HEK293 (cell line): ENCODE data around the gene DR1.

Experiments
- GLIS2 ChIP-seq: fragments of 450-650 bp; formaldehyde crosslinking; IDR thresholded peaks from 2 replicates; pipeline ENCODE4 v1.5.1; 2016; ENCODE audit warnings: missing biosample characterization, missing genetic modification characterization
- HIC1 ChIP-seq: fragments of 450-650 bp; formaldehyde crosslinking; IDR thresholded peaks from 2 replicates; pipeline ENCODE4 v1.5.1; 2016; ENCODE audit warnings: missing biosample characterization, missing genetic modification characterization
- PRDM1 ChIP-seq: fragments of 450-650 bp; formaldehyde crosslinking; IDR thresholded peaks from 2 replicates; pipeline ENCODE4; 2016; ENCODE audit warnings: missing biosample characterization, missing genetic modification characterization
- PRDM4 ChIP-seq: fragments of 450-650 bp; formaldehyde crosslinking; IDR thresholded peaks from 2 replicates; pipeline ENCODE4 v1.5.1; 2017; ENCODE audit warnings: missing biosample characterization, missing genetic modification characterization
- PRDM6 ChIP-seq: fragments of 450-650 bp; formaldehyde crosslinking; IDR thresholded peaks from 2 replicates; pipeline ENCODE4 v1.5.1; 2017; ENCODE audit warnings: missing biosample characterization, missing genetic modification characterization
- REPIN1 ChIP-seq: fragments of 450-650 bp; formaldehyde crosslinking; IDR thresholded peaks from 2 replicates; pipeline ENCODE4 v1.5.1; 2017; ENCODE audit warnings: missing biosample characterization, missing genetic modification characterization, low read depth
- ZBTB10 ChIP-seq: fragments of 450-650 bp; formaldehyde crosslinking; IDR thresholded peaks from 2 replicates; pipeline ENCODE4 v1.5.1; 2016; ENCODE audit warnings: missing biosample characterization, missing genetic modification characterization
- ZFP69B ChIP-seq: fragments of 450-650 bp; formaldehyde crosslinking; IDR thresholded peaks from 2 replicates; pipeline ENCODE4 v1.5.1; 2016; ENCODE audit warnings: missing biosample characterization, missing genetic modification characterization
- ZNF121 ChIP-seq: fragments of 450-650 bp; formaldehyde crosslinking; IDR thresholded peaks from 2 replicates; pipeline ENCODE4 v1.5.1; 2016; ENCODE audit warnings: missing biosample characterization, missing genetic modification characterization
- ZNF146 ChIP-seq: fragments of 450-650 bp; formaldehyde crosslinking; IDR thresholded peaks from 2 replicates; pipeline ENCODE4 v1.5.1; 2016; ENCODE audit warnings: missing biosample characterization, missing genetic modification characterization
- ZNF155 ChIP-seq: fragments of 450-650 bp; formaldehyde crosslinking; IDR thresholded peaks from 2 replicates; pipeline ENCODE4 v1.5.1; 2016; ENCODE audit warnings: missing biosample characterization, missing genetic modification characterization
- ZNF18 ChIP-seq: fragments of 450-650 bp; formaldehyde crosslinking; IDR thresholded peaks from 2 replicates; pipeline ENCODE4 v1.5.1; 2016; ENCODE audit warnings: missing biosample characterization, missing genetic modification characterization
- ZNF202 ChIP-seq: fragments of 450-650 bp; formaldehyde crosslinking; IDR thresholded peaks from 2 replicates; pipeline ENCODE4 v1.5.1; 2016; ENCODE audit warnings: missing biosample characterization, missing genetic modification characterization, borderline replicate concordance
- ZNF221 ChIP-seq: fragments of 450-650 bp; formaldehyde crosslinking; IDR thresholded peaks from 2 replicates; pipeline ENCODE4 v1.5.1; 2017; ENCODE audit warnings: missing biosample characterization, missing genetic modification characterization, borderline replicate concordance
- ZNF280D ChIP-seq: fragments of 450-650 bp; formaldehyde crosslinking; IDR thresholded peaks from 2 replicates; pipeline ENCODE4 v1.5.1; 2016; ENCODE audit warnings: missing biosample characterization, missing genetic modification characterization
- ZNF292 ChIP-seq: fragments of 450-650 bp; formaldehyde crosslinking; IDR thresholded peaks from 2 replicates; pipeline ENCODE4 v1.5.1; 2016; ENCODE audit warnings: low read depth, missing biosample characterization, missing genetic modification characterization, borderline replicate concordance
- ZNF350 ChIP-seq: fragments of 450-650 bp; formaldehyde crosslinking; IDR thresholded peaks from 2 replicates; pipeline ENCODE4 v1.5.0; 2017; ENCODE audit warnings: missing biosample characterization, mild to moderate bottlenecking, missing genetic modification characterization
- ZNF560 ChIP-seq: fragments of 450-650 bp; formaldehyde crosslinking; IDR thresholded peaks from 2 replicates; pipeline ENCODE4 v1.5.1; 2017; ENCODE audit warnings: missing biosample characterization, missing genetic modification characterization, borderline replicate concordance
- ZNF600 ChIP-seq: fragments of 450-650 bp; formaldehyde crosslinking; IDR thresholded peaks from 2 replicates; pipeline ENCODE4 v1.5.1; 2016; ENCODE audit warnings: missing biosample characterization, missing genetic modification characterization
- ZNF621 ChIP-seq: fragments of 450-650 bp; formaldehyde crosslinking; IDR thresholded peaks from 2 replicates; pipeline ENCODE4 v1.5.1; 2017; ENCODE audit warnings: missing biosample characterization, missing genetic modification characterization
- ZNF623 ChIP-seq: fragments of 450-650 bp; formaldehyde crosslinking; IDR thresholded peaks from 2 replicates; pipeline ENCODE4 v1.5.1; 2016; ENCODE audit warnings: missing biosample characterization, missing genetic modification characterization
- ZNF624 ChIP-seq: fragments of 450-650 bp; formaldehyde crosslinking; IDR thresholded peaks from 2 replicates; pipeline ENCODE4 v1.5.1; 2017; ENCODE audit warnings: missing biosample characterization, missing genetic modification characterization
- ZNF670 ChIP-seq: fragments of 450-650 bp; formaldehyde crosslinking; IDR thresholded peaks from 2 replicates; pipeline ENCODE4 v1.5.1; 2016; ENCODE audit warnings: missing biosample characterization, missing genetic modification characterization, low read depth
- ZNF677 ChIP-seq: fragments of 450-650 bp; IDR thresholded peaks from 2 replicates; pipeline ENCODE4 v1.5.0; 2018; ENCODE audit warnings: missing biosample characterization, mild to moderate bottlenecking, missing genetic modification characterization, moderate library complexity
- ZNF776 ChIP-seq: fragments of 450-650 bp; formaldehyde crosslinking; IDR thresholded peaks from 2 replicates; pipeline ENCODE4 v1.5.0; 2017; ENCODE audit warnings: missing biosample characterization, missing genetic modification characterization, borderline replicate concordance
- ZXDB ChIP-seq: fragments of 450-650 bp; formaldehyde crosslinking; IDR thresholded peaks from 2 replicates; pipeline ENCODE4 v1.5.1; 2016; ENCODE audit warnings: missing biosample characterization, missing genetic modification characterization

DR1 gene

GRCh38 chr1:93347334-93347899, 1.7 kb downstream of the DR1 start (continued):
- TF ChIP-seq ZNF350, result no peak
- TF ChIP-seq ZNF146 (tag by site-specific recombination), result no peak
- no peak for TF ChIP-seq ZNF670 (tag by site-specific recombination)
- no peak for TF ChIP-seq HIC1 (tag by site-specific recombination)
- TF ChIP-seq ZNF560 (tag by site-specific recombination), result no peak
- no peak for TF ChIP-seq GLIS2 (tag by site-specific recombination)
- TF ChIP-seq ZNF600 (tag by site-specific recombination), result no peak
- 0 out of 2 replicates have a peak, but pooled peaks have one; percentile 19 for TF ChIP-seq ZFP69B (tag by site-specific recombination)
- TF ChIP-seq ZNF623 (tag by site-specific recombination), result no peak
- TF ChIP-seq ZBTB10 (tag by site-specific recombination), result no peak
- peak; percentile 65; the same call in 1 of the 2 replicates for TF ChIP-seq PRDM4 (tag by site-specific recombination)
- no peak for TF ChIP-seq ZXDB
- TF ChIP-seq ZNF121 (tag by site-specific recombination), result no peak
- no peak for TF ChIP-seq ZNF18 (tag by site-specific recombination)
- TF ChIP-seq PRDM6 (tag by site-specific recombination), result peak; percentile 46; the same call in 1 of the 2 replicates
- TF ChIP-seq ZNF155 (tag by site-specific recombination), result no peak
- TF ChIP-seq REPIN1 (tag by site-specific recombination), result no peak
- TF ChIP-seq ZNF280D (tag by site-specific recombination), result no peak
- no peak for TF ChIP-seq ZNF621 (tag by site-specific recombination)
- TF ChIP-seq ZNF776 (tag by site-specific recombination), result no peak
- peak; percentile 92 for TF ChIP-seq PRDM1 (tag by site-specific recombination)
- TF ChIP-seq ZNF624 (tag by site-specific recombination), result no peak
- TF ChIP-seq ZNF202, result no peak
- TF ChIP-seq ZNF221 (tag by site-specific recombination), result no peak
- no peak for TF ChIP-seq ZNF677 (tag by site-specific recombination)
- TF ChIP-seq ZNF292 (tag by site-specific recombination), result no peak
- TF ChIP-seq, all 188 proteins: peak for 5
